ENCODE data around the gene GALNT6.
"Not testable (repeated sequence)": the region's sequence is repeated elsewhere in the genome, so short reads cannot be mapped to it uniquely, and the experiment has no call there.

Gene GALNT6

DNA sequence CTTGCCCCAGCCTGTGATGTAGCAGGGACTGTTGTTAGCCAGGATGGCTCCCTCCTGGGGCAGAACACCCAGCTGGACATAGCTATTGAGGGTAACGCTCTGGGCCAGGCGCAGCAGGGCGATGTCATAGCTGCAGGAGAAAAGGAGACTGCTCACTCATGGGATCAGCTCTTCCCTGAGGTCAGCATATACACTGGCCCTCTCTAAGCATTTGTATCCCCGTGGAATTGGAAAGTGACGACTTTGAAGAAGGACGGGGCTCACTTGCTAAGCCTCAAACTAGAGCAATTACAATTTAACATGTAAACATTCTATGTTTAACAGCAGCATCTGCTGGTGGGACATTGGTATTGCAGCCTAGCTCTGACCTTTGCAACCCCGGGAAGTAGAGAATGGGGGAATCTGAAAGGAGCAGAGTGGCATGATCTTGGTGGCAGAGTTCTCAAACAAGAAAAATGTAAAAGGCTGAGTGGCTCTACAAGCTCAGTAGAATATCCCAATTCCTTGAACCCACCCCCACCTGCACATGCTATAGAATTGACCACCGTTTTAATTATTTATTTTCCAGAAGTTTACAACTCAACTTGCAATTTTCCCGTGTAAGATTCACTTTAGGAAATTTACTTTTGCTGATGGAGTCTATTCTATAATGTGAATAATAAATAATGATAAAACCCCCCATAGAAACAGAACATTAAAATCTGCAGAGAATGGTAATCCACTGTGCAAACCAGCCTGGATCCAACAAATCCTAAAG lies 49.8 kb downstream of the GALNT6 start:
- Histone ChIP-seq H3K27me3 (ENCODE audit: control insufficient read depth, insufficient read depth, low read length) (no peaks in the 10 kb centered on the region), H3K4me1 (ENCODE audit: control insufficient read depth, insufficient read depth, low read length) (peaks cover 5% of the 10 kb centered on the region), H3K36me3 (ENCODE audit: control insufficient read depth, insufficient read depth, low read length) (no peaks in the 10 kb centered on the region), H3K9me3 (ENCODE audit: control insufficient read depth, insufficient read depth, low read length) (no peaks in the 10 kb centered on the region), H3K27ac (ENCODE audit: low read length) (no peak overlapping the region), H3K4me3 (ENCODE audit: low read length) (no peak overlapping the region)
- peak; percentile 41 for DNase-seq (ENCODE audit: low read depth, low spot score)
- WGBS (ENCODE audit: insufficient coverage, insufficient read length): no CpG with 5 or more reads among the region's 9 CpGs

DNA sequence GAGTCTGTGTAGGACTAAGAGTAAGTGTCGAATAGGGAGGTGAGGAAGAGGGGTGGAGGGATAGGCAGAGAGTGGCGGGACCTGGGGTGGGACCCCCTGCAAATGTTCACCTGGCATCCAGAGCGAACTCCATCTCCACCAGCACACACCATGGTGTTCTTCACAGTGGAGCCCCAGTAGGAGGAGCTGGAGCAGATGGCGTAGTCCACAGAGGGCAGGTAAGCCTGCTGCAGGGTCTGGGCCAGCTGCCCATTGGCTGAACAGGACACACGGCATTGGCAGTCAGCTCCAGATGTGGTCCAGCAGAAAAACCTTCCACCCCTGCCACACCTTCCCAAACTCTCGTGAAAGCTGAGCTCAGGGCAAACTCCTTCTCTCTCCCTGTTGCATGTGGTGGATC lies 51.5 kb downstream of the GALNT6 start:
- H3K4me3 ChIP-seq (ENCODE audit: low read length): no peak overlapping the region
- H3K27me3 ChIP-seq (ENCODE audit: control insufficient read depth, insufficient read depth, low read length): no peaks in the 10 kb centered on the region
- H3K4me1 ChIP-seq (ENCODE audit: control insufficient read depth, insufficient read depth, low read length): peaks cover 3% of the 10 kb centered on the region
- H3K9me3 ChIP-seq (ENCODE audit: control insufficient read depth, insufficient read depth, low read length): no peaks in the 10 kb centered on the region
- no peak overlapping the region for H3K27ac ChIP-seq (ENCODE audit: low read length)
- H3K36me3 ChIP-seq (ENCODE audit: control insufficient read depth, insufficient read depth, low read length): no peaks in the 10 kb centered on the region
- DNase-seq (ENCODE audit: low read depth, low spot score): no peak
- WGBS (ENCODE audit: insufficient coverage, insufficient read length): 100% methylated on average over 1 of the region's 6 CpGs

GRCh38 chr12:51337336-51337735 lies 53.9 kb downstream of the GALNT6 start:
- H3K27ac ChIP-seq (ENCODE audit: low read length); H3K4me3 ChIP-seq (ENCODE audit: low read length); H3K4me1 ChIP-seq (ENCODE audit: control insufficient read depth, insufficient read depth, low read length); H3K36me3 ChIP-seq (ENCODE audit: control insufficient read depth, insufficient read depth, low read length); H3K27me3 ChIP-seq (ENCODE audit: control insufficient read depth, insufficient read depth, low read length); DNase-seq (ENCODE audit: low read depth, low spot score); H3K9me3 ChIP-seq (ENCODE audit: control insufficient read depth, insufficient read depth, low read length): not testable (repeated sequence)

DNA sequence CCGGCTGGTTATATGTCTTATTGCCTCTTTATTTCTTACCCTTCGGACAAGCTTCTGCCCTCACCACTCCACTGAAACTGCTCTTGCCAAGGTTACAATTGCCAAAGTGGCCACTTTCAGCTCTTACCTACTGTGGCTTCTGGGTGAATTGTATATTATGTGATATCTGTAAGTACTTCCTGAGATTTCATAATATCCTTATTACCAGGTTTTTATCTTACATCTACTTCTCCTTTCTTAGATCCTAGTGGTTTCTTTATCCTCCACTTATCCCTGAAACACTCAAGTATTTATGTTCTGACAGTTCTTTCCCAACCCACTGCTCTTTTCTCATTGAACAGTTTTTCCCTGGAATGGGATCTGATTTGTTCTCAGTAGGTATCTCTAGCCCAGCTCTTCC lies 55.3 kb downstream of the GALNT6 start:
- Histone ChIP-seq H3K9me3 (ENCODE audit: control insufficient read depth, insufficient read depth, low read length) (no peaks in the 10 kb centered on the region), H3K27ac (ENCODE audit: low read length) (no peak overlapping the region), H3K27me3 (ENCODE audit: control insufficient read depth, insufficient read depth, low read length) (no peaks in the 10 kb centered on the region), H3K4me1 (ENCODE audit: control insufficient read depth, insufficient read depth, low read length) (peaks cover 2% of the 10 kb centered on the region; the same call in 1 of the 2 replicates), H3K36me3 (ENCODE audit: control insufficient read depth, insufficient read depth, low read length) (no peaks in the 10 kb centered on the region), H3K4me3 (ENCODE audit: low read length) (no peak overlapping the region)
- no peak for DNase-seq (ENCODE audit: low read depth, low spot score)
- no CpG with 5 or more reads among the region's 2 CpGs for WGBS (ENCODE audit: insufficient coverage, insufficient read length)

- Histone ChIP-seq H3K27me3 (ENCODE audit: control insufficient read depth, insufficient read depth, low read length) (no peaks in the 10 kb centered on the region), H3K36me3 (ENCODE audit: control insufficient read depth, insufficient read depth, low read length) (no peaks in the 10 kb centered on the region), H3K4me3 (ENCODE audit: low read length) (no peak overlapping the region), H3K9me3 (ENCODE audit: control insufficient read depth, insufficient read depth, low read length) (no peaks in the 10 kb centered on the region), H3K4me1 (ENCODE audit: control insufficient read depth, insufficient read depth, low read length) (peaks cover 1% of the 10 kb centered on the region; the same call in 1 of the 2 replicates), H3K27ac (ENCODE audit: low read length) (no peak overlapping the region)
- WGBS (ENCODE audit: insufficient coverage, insufficient read length): no CpG with 5 or more reads among the region's 4 CpGs
- DNase-seq (ENCODE audit: low read depth, low spot score): no peak
These were observed 56.4 kb downstream of the GALNT6 start for GRCh38 chr12:51334764-51335163.

DNA sequence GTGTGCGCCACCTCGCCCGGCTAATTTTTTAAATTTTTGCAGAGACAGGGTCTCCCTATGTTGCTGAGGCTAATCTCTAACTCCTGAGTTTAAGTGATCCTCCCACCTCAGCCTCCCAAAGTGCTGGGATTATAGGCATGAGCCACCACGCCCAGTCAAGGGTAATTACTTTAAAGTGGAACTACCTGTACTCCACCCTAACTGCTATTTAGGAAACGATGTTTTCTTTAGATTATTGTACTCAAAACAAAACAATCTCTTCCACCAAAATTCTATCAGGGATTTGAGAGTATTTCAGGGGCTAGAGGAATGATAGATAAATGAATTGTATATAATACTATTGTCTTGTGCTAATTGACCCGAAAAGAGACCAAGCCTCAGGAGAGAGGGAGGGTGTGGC lies 57.7 kb downstream of the GALNT6 start:
- Histone ChIP-seq H3K4me1 (ENCODE audit: control insufficient read depth, insufficient read depth, low read length) (no peaks in the 10 kb centered on the region), H3K27me3 (ENCODE audit: control insufficient read depth, insufficient read depth, low read length) (no peaks in the 10 kb centered on the region), H3K4me3 (ENCODE audit: low read length) (no peak overlapping the region), H3K36me3 (ENCODE audit: control insufficient read depth, insufficient read depth, low read length) (no peaks in the 10 kb centered on the region), H3K9me3 (ENCODE audit: control insufficient read depth, insufficient read depth, low read length) (no peaks in the 10 kb centered on the region), H3K27ac (ENCODE audit: low read length) (no peak overlapping the region)
- no peak for DNase-seq (ENCODE audit: low read depth, low spot score)
- no CpG with 5 or more reads among the region's 6 CpGs for WGBS (ENCODE audit: insufficient coverage, insufficient read length)

- H3K4me1 ChIP-seq (ENCODE audit: control insufficient read depth, insufficient read depth, low read length): no peaks in the 10 kb centered on the region
- no peak overlapping the region for H3K27ac ChIP-seq (ENCODE audit: low read length)
- H3K27me3 ChIP-seq (ENCODE audit: control insufficient read depth, insufficient read depth, low read length): no peaks in the 10 kb centered on the region
- H3K4me3 ChIP-seq (ENCODE audit: low read length): no peak overlapping the region
- no peaks in the 10 kb centered on the region for H3K9me3 ChIP-seq (ENCODE audit: control insufficient read depth, insufficient read depth, low read length)
- no peaks in the 10 kb centered on the region for H3K36me3 ChIP-seq (ENCODE audit: control insufficient read depth, insufficient read depth, low read length)
- no peak for DNase-seq (ENCODE audit: low read depth, low spot score)
These were observed 61.0 kb downstream of the GALNT6 start for GRCh38 chr12:51330186-51330585.

GRCh38 chr12:51329742-51330141 lies 61.5 kb downstream of the GALNT6 start:
- Histone ChIP-seq H3K4me3 (ENCODE audit: low read length) (no peak overlapping the region), H3K9me3 (ENCODE audit: control insufficient read depth, insufficient read depth, low read length) (no peaks in the 10 kb centered on the region), H3K27ac (ENCODE audit: low read length) (no peak overlapping the region), H3K4me1 (ENCODE audit: control insufficient read depth, insufficient read depth, low read length) (no peaks in the 10 kb centered on the region), H3K27me3 (ENCODE audit: control insufficient read depth, insufficient read depth, low read length) (no peaks in the 10 kb centered on the region), H3K36me3 (ENCODE audit: control insufficient read depth, insufficient read depth, low read length) (no peaks in the 10 kb centered on the region)
- no peak for DNase-seq (ENCODE audit: low read depth, low spot score)
- no CpG with 5 or more reads among the region's 5 CpGs for WGBS (ENCODE audit: insufficient coverage, insufficient read length)

- Histone ChIP-seq H3K4me3 (ENCODE audit: low read length) (no peak overlapping the region), H3K27ac (ENCODE audit: low read length) (no peak overlapping the region), H3K4me1 (ENCODE audit: control insufficient read depth, insufficient read depth, low read length) (no peaks in the 10 kb centered on the region), H3K27me3 (ENCODE audit: control insufficient read depth, insufficient read depth, low read length) (no peaks in the 10 kb centered on the region), H3K9me3 (ENCODE audit: control insufficient read depth, insufficient read depth, low read length) (no peaks in the 10 kb centered on the region), H3K36me3 (ENCODE audit: control insufficient read depth, insufficient read depth, low read length) (no peaks in the 10 kb centered on the region)
- no peak for DNase-seq (ENCODE audit: low read depth, low spot score)
- WGBS (ENCODE audit: insufficient coverage, insufficient read length): no CpG with 5 or more reads among the region's 4 CpGs
These were observed 62.6 kb downstream of the GALNT6 start for GRCh38 chr12:51328587-51328986.

GRCh38 chr12:51326698-51327439 lies 64.3 kb downstream of the GALNT6 start:
- no peak overlapping the region for H3K27ac ChIP-seq (ENCODE audit: low read length)
- DNase-seq (ENCODE audit: low read depth, low spot score): no peak
- H3K4me1 ChIP-seq (ENCODE audit: control insufficient read depth, insufficient read depth, low read length): no peaks in the 10 kb centered on the region

DNA sequence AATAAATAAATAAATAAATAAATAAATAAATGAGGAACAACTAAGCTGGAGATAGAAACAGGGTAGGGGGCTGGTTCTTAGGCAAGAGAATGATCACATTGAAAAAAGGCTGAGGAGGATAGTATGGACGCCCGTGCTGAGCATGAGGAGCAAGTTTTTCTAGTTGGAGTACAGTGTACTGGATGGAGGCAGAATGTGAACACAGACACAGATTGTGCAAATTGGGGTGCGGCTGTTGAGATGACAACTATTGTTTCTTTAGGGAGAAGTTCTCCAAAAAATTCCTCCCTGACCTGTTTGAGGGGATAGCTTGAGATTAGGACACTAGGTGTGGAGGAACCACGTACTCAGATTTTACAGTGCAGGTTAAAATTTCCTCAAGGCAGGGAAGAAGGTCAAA lies 66.3 kb downstream of the GALNT6 start:
- Histone ChIP-seq H3K27ac (ENCODE audit: low read length) (no peak overlapping the region), H3K36me3 (ENCODE audit: control insufficient read depth, insufficient read depth, low read length) (no peaks in the 10 kb centered on the region), H3K27me3 (ENCODE audit: control insufficient read depth, insufficient read depth, low read length) (no peaks in the 10 kb centered on the region), H3K4me3 (ENCODE audit: low read length) (no peak overlapping the region), H3K9me3 (ENCODE audit: control insufficient read depth, insufficient read depth, low read length) (no peaks in the 10 kb centered on the region), H3K4me1 (ENCODE audit: control insufficient read depth, insufficient read depth, low read length) (peaks cover 1% of the 10 kb centered on the region; the same call in 1 of the 2 replicates)
- no peak for DNase-seq (ENCODE audit: low read depth, low spot score)
- WGBS (ENCODE audit: insufficient coverage, insufficient read length): no CpG with 5 or more reads among the region's 4 CpGs

More at GRCh38 chr12:51326698-51327439, 64.3 kb downstream of the GALNT6 start:
- no CpG with 5 or more reads among the region's 7 CpGs for WGBS (ENCODE audit: insufficient coverage, insufficient read length)
- H3K36me3 ChIP-seq (ENCODE audit: control insufficient read depth, insufficient read depth, low read length): no peaks in the 10 kb centered on the region
- no peaks in the 10 kb centered on the region for H3K27me3 ChIP-seq (ENCODE audit: control insufficient read depth, insufficient read depth, low read length)
- no peak overlapping the region for H3K4me3 ChIP-seq (ENCODE audit: low read length)
- H3K9me3 ChIP-seq (ENCODE audit: control insufficient read depth, insufficient read depth, low read length): no peaks in the 10 kb centered on the region
